Measurements from ENCODE around the gene NAPB. TPM values are rescaled to one million over a fixed set of nuclear protein-coding genes. Genes with fewer than 3 reads are reported as not detected.

The NAPB gene
- total RNA-seq, 4 donors from 2014 or later: 9.0 to 23.6 (median 16.9) TPM

DNA sequence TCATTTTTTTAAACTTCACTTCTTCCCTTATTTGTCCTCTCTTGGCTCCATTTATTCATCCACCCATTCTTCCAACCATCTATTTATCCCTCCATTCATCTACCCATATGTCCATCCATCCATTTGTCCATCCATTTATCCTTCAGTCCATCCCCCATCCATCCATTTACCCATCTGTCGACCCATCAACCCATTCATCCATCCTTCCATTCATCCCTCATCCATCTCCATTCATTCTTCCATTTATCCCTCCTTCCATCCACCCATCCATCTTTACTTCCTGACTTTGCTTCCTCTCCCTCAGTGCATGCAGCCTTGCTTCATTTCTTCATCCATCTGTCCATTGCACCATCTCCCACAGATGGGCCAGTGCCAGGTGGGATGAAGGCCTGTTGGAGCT is 29.6 kb upstream of the NAPB start:
- Histone ChIP-seq H3K9me3 (no peaks in the 10 kb centered on the region), H3K4me1 (no peaks in the 10 kb centered on the region), H3K27me3 (no peaks in the 10 kb centered on the region), H3K27ac (no peak overlapping the region), H3K36me3 (no peaks in the 10 kb centered on the region), H3K4me3 (no peak overlapping the region)
- DNase-seq: no peak
- TF ChIP-seq, protein P1, sequence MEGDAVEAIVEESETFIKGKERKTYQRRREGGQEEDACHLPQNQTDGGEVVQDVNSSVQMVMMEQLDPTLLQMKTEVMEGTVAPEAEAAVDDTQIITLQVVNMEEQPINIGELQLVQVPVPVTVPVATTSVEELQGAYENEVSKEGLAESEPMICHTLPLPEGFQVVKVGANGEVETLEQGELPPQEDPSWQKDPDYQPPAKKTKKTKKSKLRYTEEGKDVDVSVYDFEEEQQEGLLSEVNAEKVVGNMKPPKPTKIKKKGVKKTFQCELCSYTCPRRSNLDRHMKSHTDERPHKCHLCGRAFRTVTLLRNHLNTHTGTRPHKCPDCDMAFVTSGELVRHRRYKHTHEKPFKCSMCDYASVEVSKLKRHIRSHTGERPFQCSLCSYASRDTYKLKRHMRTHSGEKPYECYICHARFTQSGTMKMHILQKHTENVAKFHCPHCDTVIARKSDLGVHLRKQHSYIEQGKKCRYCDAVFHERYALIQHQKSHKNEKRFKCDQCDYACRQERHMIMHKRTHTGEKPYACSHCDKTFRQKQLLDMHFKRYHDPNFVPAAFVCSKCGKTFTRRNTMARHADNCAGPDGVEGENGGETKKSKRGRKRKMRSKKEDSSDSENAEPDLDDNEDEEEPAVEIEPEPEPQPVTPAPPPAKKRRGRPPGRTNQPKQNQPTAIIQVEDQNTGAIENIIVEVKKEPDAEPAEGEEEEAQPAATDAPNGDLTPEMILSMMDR (IDR thresholded peaks at IDR 0.05): no peak
- no peak for TF ChIP-seq POLR2A (IDR thresholded peaks at IDR 0.05)
- intact Hi-C loops (cut with DNase I; ENCODE audit: low total_unique reads): no loop called here

- TF ChIP-seq, protein P1 (IDR thresholded peaks at IDR 0.05): no peak
- no peak for TF ChIP-seq POLR2A (IDR thresholded peaks at IDR 0.05)
- intact Hi-C loops (cut with DNase I; ENCODE audit: low total_unique reads): loop anchor here (10.0 kb wide), 1 partner anchor 155 kb away; the partner anchor contains the start of gene CST9
- no peaks in the 10 kb centered on the region for H3K9me3 ChIP-seq
These were observed 28.1 kb upstream of the NAPB start for GRCh38 chr20:23449421-23449820.

GRCh38 chr20:23448167-23448566 is 26.9 kb upstream of the NAPB start:
- H3K4me3 ChIP-seq: no peak overlapping the region
- H3K27me3 ChIP-seq: no peaks in the 10 kb centered on the region
- no peaks in the 10 kb centered on the region for H3K4me1 ChIP-seq
- intact Hi-C loops (cut with DNase I; ENCODE audit: low total_unique reads): loop anchor here (10.0 kb wide), 1 partner anchor 157 kb away; the partner anchor contains the start of gene CST9
- H3K27ac ChIP-seq: no peak overlapping the region
- no peaks in the 10 kb centered on the region for H3K9me3 ChIP-seq
- DNase-seq: no peak
- TF ChIP-seq, protein P1 (IDR thresholded peaks at IDR 0.05): no peak
- TF ChIP-seq POLR2A (IDR thresholded peaks at IDR 0.05): no peak
- no peaks in the 10 kb centered on the region for H3K36me3 ChIP-seq

More at GRCh38 chr20:23449421-23449820, 28.1 kb upstream of the NAPB start:
- Histone ChIP-seq H3K27ac (no peak overlapping the region), H3K4me3 (no peak overlapping the region), H3K4me1 (no peaks in the 10 kb centered on the region), H3K36me3 (no peaks in the 10 kb centered on the region), H3K27me3 (no peaks in the 10 kb centered on the region)
- DNase-seq: no peak

DNA sequence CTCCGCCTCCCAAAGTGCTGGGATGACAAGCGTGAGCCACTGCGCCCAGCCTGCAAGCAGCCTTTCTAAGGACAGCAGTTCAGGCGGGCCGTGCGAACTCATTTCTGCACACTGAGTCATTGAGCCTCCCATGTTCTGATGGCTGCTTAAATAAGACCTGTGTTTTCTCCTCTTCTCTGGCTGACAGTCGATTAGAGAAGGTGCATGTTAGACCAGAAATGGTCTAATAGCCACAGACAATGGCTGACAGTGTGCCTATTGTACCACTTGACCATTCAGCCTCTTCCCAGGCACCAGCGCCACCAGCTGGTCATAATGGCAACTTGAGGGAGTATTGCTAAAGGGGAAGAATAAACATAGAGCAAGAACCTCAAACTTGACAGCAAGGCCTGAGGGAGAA is 25.2 kb upstream of the NAPB start:
- Histone ChIP-seq H3K36me3 (no peaks in the 10 kb centered on the region), H3K4me1 (no peaks in the 10 kb centered on the region), H3K27ac (no peak overlapping the region), H3K4me3 (no peak overlapping the region), H3K27me3 (no peaks in the 10 kb centered on the region), H3K9me3 (no peaks in the 10 kb centered on the region)
- TF ChIP-seq, protein P1 (IDR thresholded peaks at IDR 0.05): peak; percentile 15 to 50 (median 26)
- no peak for TF ChIP-seq POLR2A (IDR thresholded peaks at IDR 0.05)
- peak; percentile 30 to 37 for DNase-seq
- intact Hi-C loops (cut with DNase I; ENCODE audit: low total_unique reads): loop anchor here (10.0 kb wide), 1 partner anchor 158 kb away; the partner anchor contains the start of gene CST9

DNA sequence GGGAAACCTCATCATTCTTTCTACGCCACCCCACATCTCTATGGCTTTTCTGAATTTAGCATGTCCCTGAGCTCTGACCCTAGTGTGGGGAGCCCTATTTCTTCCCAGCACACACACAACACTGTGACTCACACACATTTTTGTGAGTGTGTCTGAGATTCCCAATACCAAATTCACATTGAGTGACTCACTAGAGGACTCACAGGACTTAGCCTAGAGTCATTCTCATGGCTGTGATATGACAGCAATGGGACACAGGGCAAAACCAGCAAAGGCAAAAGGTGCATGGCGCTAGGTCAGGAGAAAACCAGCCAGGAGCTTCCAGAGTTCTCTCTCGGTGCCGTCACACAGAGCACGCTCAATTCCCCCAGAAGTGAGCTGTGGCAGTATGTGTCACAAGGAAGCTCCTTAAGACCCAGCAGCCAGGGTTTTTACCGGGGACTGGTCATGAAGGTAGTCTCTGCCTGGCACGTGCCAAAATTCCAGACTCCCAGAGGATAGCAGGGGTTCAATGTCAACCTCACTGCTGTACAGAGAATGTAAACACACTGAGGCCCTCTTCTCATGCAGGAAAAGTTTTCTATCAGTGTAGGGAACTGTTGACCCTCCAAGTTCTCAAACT is 24.4 kb upstream of the NAPB start:
- no peak for DNase-seq
- Histone ChIP-seq H3K27ac (no peak overlapping the region), H3K4me1 (no peaks in the 10 kb centered on the region), H3K27me3 (no peaks in the 10 kb centered on the region), H3K4me3 (no peak overlapping the region), H3K9me3 (no peaks in the 10 kb centered on the region), H3K36me3 (no peaks in the 10 kb centered on the region)
- TF ChIP-seq POLR2A (IDR thresholded peaks at IDR 0.05): no peak
- TF ChIP-seq, protein P1 (IDR thresholded peaks at IDR 0.05): no peak
- intact Hi-C loops (cut with DNase I; ENCODE audit: low total_unique reads): loop anchor here (10.0 kb wide), 1 partner anchor 159 kb away; the partner anchor contains the start of gene CST9

Data from uterus (tissue), 4 donors.